ENCODE results near the gene SNX9.
"Not testable (repeated sequence)": the region's sequence is repeated elsewhere in the genome, so short reads cannot be mapped to it uniquely, and the experiment has no call there.

Gene SNX9

DNA sequence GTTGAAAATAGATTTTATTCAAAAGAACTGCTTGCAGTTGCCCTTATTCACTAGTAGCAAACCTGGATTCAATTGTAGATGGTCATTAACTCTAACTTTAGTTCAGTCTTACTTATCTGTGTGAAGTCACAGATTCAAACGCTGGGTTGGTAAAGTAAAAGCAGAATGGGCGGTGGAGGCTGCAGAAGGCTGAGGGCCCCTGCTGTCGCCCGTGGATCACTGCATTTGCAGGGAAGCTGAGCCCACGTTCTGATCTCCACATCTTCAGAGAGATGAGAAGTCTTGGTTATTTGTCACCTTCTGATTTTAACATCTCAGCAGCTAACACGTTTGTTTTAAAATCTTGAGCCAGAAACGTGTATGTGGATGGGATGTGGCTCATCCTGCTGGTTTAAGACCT is 75.1 kb downstream of the SNX9 start:
- no peaks in the 10 kb centered on the region for H3K4me1 ChIP-seq (ENCODE audit: insufficient read depth, low read length)
- no peak overlapping the region for H2AFZ ChIP-seq (ENCODE audit: low read depth, low read length)
- H3K4me3 ChIP-seq (ENCODE audit: low read length) = no peak overlapping the region
- H3K36me3 ChIP-seq (ENCODE audit: insufficient read depth, low read length) = peaks cover 27% of the 10 kb centered on the region
- H3K27me3 ChIP-seq (ENCODE audit: insufficient read depth, low read length) = no peaks in the 10 kb centered on the region
- H3K9me3 ChIP-seq (ENCODE audit: low read length) = no peaks in the 10 kb centered on the region

DNA sequence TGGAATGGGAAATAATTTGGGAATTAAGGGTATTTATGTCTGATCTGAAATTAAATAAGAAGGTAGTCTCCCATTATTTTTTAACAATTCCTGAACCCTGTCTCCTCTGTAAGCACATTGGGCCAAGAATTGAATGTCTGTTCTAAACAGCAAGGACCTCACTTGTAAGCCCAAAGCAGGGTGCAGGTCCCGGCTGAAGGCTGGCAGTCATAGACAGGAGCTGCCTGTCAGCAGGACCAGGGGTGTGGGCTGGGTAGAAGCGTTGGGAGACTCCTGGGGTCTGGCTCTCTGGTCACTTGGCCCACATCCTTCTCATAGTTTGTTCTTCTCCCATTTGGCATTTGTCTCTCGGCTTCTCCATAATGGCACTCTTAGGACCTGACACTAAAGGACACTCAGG is 75.6 kb downstream of the SNX9 start:
- H3K36me3 ChIP-seq (ENCODE audit: insufficient read depth, low read length) = peaks cover 31% of the 10 kb centered on the region

DNA sequence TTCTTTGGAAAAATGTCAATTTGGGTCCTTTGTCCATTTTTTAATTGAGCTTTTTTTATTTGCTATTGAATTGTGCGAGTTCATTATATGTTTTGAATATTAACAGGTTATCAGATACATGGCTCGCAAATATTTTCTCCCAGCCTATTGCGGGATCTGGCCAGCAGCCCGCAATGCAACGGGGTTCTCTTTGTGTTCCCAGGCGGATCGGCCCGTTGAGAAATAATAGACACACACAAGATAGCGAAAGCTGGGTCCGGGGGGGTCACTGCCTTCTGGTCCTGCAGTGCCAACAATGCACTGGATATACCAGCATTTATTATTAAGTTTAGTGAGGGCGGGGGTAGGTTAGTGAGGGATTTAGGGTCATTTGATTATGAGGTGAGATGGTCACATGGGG is 77.2 kb downstream of the SNX9 start:
- H3K9me3 ChIP-seq (ENCODE audit: low read length); H2AFZ ChIP-seq (ENCODE audit: low read depth, low read length); H3K4me3 ChIP-seq (ENCODE audit: low read length); H3K27me3 ChIP-seq (ENCODE audit: insufficient read depth, low read length); H3K4me1 ChIP-seq (ENCODE audit: insufficient read depth, low read length): not testable (repeated sequence)
- H3K36me3 ChIP-seq (ENCODE audit: insufficient read depth, low read length) = peaks cover 38% of the 10 kb centered on the region

More for the DNA sequence above, 75.6 kb downstream of the SNX9 start:
- no peak overlapping the region for H3K4me3 ChIP-seq (ENCODE audit: low read length)
- H3K27me3 ChIP-seq (ENCODE audit: insufficient read depth, low read length) = no peaks in the 10 kb centered on the region
- no peaks in the 10 kb centered on the region for H3K4me1 ChIP-seq (ENCODE audit: insufficient read depth, low read length)
- no peak overlapping the region for H2AFZ ChIP-seq (ENCODE audit: low read depth, low read length)
- no peaks in the 10 kb centered on the region for H3K9me3 ChIP-seq (ENCODE audit: low read length)

- H3K4me3 ChIP-seq (ENCODE audit: low read length); H3K4me1 ChIP-seq (ENCODE audit: insufficient read depth, low read length): not testable (repeated sequence)
- peaks cover 42% of the 10 kb centered on the region for H3K36me3 ChIP-seq (ENCODE audit: insufficient read depth, low read length)
Observed at GRCh38 chr6:157900751-157901150, 77.7 kb downstream of the SNX9 start.

DNA sequence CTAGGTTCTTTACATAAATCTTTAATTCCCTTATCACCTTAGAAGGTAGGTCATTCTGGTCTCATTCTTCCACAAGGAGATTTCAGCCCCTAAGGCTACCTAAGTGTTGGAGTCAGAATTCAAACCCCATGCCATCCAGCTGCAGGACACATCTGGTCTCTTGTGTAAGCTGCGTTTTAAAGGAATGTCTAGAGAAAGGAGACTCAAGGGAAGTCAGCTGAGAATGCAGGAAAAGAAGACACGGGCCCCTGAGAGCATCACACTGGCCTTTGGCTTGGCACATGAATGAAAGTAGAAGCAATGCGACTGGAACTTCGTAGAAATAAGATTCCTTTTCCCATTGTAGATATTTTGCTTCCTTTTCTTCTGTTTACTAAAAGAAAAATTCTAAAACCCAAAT is 82.0 kb downstream of the SNX9 start:
- H3K9me3 ChIP-seq (ENCODE audit: low read length) = peaks cover 12% of the 10 kb centered on the region
- H3K4me3 ChIP-seq (ENCODE audit: low read length) = no peak overlapping the region
- H3K27me3 ChIP-seq (ENCODE audit: insufficient read depth, low read length) = no peaks in the 10 kb centered on the region
- no peak overlapping the region for H2AFZ ChIP-seq (ENCODE audit: low read depth, low read length)
- no peaks in the 10 kb centered on the region for H3K4me1 ChIP-seq (ENCODE audit: insufficient read depth, low read length)
- peaks cover 54% of the 10 kb centered on the region for H3K36me3 ChIP-seq (ENCODE audit: insufficient read depth, low read length)

More at GRCh38 chr6:157900751-157901150, 77.7 kb downstream of the SNX9 start:
- H3K9me3 ChIP-seq (ENCODE audit: low read length); H2AFZ ChIP-seq (ENCODE audit: low read depth, low read length); H3K27me3 ChIP-seq (ENCODE audit: insufficient read depth, low read length): not testable (repeated sequence)

DNA sequence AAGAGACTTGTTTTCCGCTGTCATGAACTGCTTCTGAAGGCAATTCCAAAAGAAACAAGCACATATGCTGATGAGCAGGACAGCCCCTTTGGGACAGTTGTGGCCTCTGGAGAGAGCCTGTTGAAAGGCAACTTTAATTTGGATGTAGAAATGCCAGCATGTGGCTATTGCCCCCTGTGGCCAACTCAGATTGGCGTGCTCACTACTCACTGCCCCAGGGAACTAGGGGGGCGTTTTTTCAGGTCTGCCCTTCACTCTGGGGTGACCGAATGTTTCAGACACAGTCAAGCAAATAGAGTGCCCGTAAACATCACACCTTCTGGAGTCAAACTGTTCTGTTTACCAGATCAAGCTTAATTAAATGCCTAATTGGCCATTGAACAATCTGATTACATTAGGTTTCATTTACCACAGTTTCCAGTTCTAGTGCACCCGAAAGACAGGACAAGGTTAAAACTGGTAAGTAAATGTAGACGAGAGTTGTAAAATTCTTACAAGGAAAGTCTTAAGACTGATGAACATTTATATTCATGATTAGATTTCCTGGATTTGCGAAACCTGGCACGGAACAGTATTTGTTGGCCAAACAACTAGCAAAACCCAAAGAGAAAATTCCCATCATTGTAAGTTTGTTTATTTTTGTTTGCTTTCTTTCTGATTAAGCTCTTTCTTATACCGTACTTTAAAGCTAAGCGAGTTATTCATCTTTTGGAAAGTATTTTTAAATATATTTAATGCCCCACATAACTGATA is 82.7 kb downstream of the SNX9 start:
- Histone ChIP-seq H2AFZ (ENCODE audit: low read depth, low read length) (no peak overlapping the region), H3K4me3 (ENCODE audit: low read length) (no peak overlapping the region), H3K9me3 (ENCODE audit: low read length) (peaks cover 16% of the 10 kb centered on the region), H3K36me3 (ENCODE audit: insufficient read depth, low read length) (peaks cover 59% of the 10 kb centered on the region), H3K27me3 (ENCODE audit: insufficient read depth, low read length) (no peaks in the 10 kb centered on the region), H3K4me1 (ENCODE audit: insufficient read depth, low read length) (no peaks in the 10 kb centered on the region)

- peaks cover 64% of the 10 kb centered on the region for H3K36me3 ChIP-seq (ENCODE audit: insufficient read depth, low read length)
- H3K9me3 ChIP-seq (ENCODE audit: low read length) = peaks cover 16% of the 10 kb centered on the region
- H3K4me3 ChIP-seq (ENCODE audit: low read length) = no peak overlapping the region
- no peak overlapping the region for H2AFZ ChIP-seq (ENCODE audit: low read depth, low read length)
- H3K27me3 ChIP-seq (ENCODE audit: insufficient read depth, low read length) = no peaks in the 10 kb centered on the region
- H3K4me1 ChIP-seq (ENCODE audit: insufficient read depth, low read length) = no peaks in the 10 kb centered on the region
Observed at GRCh38 chr6:157906537-157907061, 83.6 kb downstream of the SNX9 start.

DNA sequence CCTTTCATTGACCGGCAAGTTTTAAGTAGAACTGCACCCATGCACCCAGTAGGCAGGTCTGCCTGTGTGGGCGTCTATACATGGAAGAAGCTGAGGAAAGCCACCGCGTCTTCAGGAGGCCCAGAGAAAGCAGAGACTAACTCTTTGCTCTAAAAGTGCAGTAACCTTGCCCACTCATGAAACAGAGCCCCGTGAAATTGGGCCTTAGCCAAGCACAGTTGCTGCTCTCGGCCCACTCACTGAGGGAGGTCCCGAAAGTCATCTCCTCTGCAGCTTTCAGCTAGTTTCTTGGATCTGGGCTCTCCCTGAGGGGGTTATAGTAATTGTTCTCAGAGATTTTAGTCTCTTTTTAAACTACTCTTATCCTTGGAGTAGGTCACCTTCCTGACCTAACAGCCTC is 84.6 kb downstream of the SNX9 start:
- no peaks in the 10 kb centered on the region for H3K4me1 ChIP-seq (ENCODE audit: insufficient read depth, low read length)
- no peak overlapping the region for H3K4me3 ChIP-seq (ENCODE audit: low read length)
- H3K9me3 ChIP-seq (ENCODE audit: low read length) = peaks cover 16% of the 10 kb centered on the region
- H2AFZ ChIP-seq (ENCODE audit: low read depth, low read length) = no peak overlapping the region
- H3K27me3 ChIP-seq (ENCODE audit: insufficient read depth, low read length) = no peaks in the 10 kb centered on the region
- H3K36me3 ChIP-seq (ENCODE audit: insufficient read depth, low read length) = peaks cover 57% of the 10 kb centered on the region

DNA sequence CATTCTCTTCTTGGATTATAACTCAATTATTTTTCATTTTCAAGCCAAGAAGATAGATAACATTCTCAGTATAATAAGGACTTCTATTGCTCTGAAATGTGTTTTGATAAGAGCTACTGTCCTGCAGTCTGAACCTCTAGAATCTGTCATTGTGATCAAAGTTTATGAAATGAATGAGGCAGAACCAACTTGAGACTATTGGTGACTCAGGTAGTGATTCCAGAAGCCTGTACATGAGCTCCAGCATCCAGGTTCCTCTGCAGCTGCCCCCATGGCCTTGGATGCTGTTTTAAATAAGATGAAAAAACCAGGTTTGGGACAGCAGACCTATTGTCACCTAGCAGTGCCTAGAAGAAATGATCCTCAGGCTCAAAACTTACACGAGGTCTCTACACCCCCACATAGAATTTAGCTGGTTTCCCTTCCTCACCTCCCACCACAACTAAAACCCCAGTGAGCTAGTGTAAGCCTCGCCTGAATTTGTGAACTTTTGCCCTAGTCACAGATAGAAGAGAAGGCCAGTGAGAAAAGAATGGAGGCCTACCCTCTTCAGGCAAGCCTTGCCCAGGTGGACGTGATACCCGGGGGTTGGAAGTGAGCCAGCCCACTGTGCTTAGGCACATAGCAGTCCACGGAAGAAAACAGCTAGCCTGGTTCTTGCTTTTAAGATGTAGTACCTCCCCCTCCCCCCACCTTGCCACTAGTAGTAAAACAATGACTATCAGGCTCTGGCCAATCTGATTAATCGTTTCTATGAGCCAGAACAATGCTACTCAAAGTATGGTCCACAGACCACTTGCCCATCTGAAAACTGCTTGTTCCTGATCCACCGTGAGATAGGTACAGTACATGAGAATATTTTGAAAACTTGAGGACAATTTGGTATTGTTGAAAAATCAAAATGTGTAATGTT is 85.6 kb downstream of the SNX9 start:
- H2AFZ ChIP-seq (ENCODE audit: low read depth, low read length) = no peak overlapping the region
- no peaks in the 10 kb centered on the region for H3K4me1 ChIP-seq (ENCODE audit: insufficient read depth, low read length)
- H3K9me3 ChIP-seq (ENCODE audit: low read length) = peaks cover 21% of the 10 kb centered on the region
- H3K36me3 ChIP-seq (ENCODE audit: insufficient read depth, low read length) = peaks cover 51% of the 10 kb centered on the region
- H3K4me3 ChIP-seq (ENCODE audit: low read length) = no peak overlapping the region
- H3K27me3 ChIP-seq (ENCODE audit: insufficient read depth, low read length) = no peaks in the 10 kb centered on the region

GRCh38 chr6:157909282-157909664 is 86.2 kb downstream of the SNX9 start:
- Histone ChIP-seq H2AFZ (ENCODE audit: low read depth, low read length) (no peak overlapping the region), H3K9me3 (ENCODE audit: low read length) (peaks cover 23% of the 10 kb centered on the region), H3K4me3 (ENCODE audit: low read length) (no peak overlapping the region), H3K36me3 (ENCODE audit: insufficient read depth, low read length) (peaks cover 51% of the 10 kb centered on the region), H3K27me3 (ENCODE audit: insufficient read depth, low read length) (no peaks in the 10 kb centered on the region), H3K4me1 (ENCODE audit: insufficient read depth, low read length) (no peaks in the 10 kb centered on the region)

- H3K9me3 ChIP-seq (ENCODE audit: low read length) = peaks cover 27% of the 10 kb centered on the region
- no peaks in the 10 kb centered on the region for H3K27me3 ChIP-seq (ENCODE audit: insufficient read depth, low read length)
- H3K4me3 ChIP-seq (ENCODE audit: low read length) = no peak overlapping the region
- no peaks in the 10 kb centered on the region for H3K4me1 ChIP-seq (ENCODE audit: insufficient read depth, low read length)
- H2AFZ ChIP-seq (ENCODE audit: low read depth, low read length) = no peak overlapping the region
- H3K36me3 ChIP-seq (ENCODE audit: insufficient read depth, low read length) = peaks cover 43% of the 10 kb centered on the region
Observed at GRCh38 chr6:157911278-157911677, 88.2 kb downstream of the SNX9 start.

DNA sequence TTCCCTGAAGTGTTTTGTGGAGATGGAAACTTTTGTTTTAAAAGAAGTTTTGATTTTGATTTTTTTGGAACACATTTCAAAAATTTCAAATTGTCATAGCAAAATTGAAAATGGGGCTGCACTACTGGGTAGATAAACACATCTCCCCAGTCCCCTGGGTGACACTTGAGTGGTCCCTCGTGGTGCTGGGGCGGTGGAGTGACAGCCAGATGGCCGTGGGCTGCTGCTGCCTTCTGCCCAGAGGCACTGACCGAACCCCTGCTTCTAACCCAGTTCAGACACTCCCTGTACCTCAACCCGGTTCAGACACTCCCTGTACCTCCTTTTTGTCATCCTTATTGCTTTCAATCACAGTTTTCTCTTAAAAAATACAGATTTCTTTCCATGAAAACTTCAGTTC is 88.7 kb downstream of the SNX9 start:
- H2AFZ ChIP-seq (ENCODE audit: low read depth, low read length) = no peak overlapping the region
- peaks cover 27% of the 10 kb centered on the region for H3K9me3 ChIP-seq (ENCODE audit: low read length)
- H3K36me3 ChIP-seq (ENCODE audit: insufficient read depth, low read length) = peaks cover 43% of the 10 kb centered on the region
- H3K27me3 ChIP-seq (ENCODE audit: insufficient read depth, low read length) = no peaks in the 10 kb centered on the region
- H3K4me1 ChIP-seq (ENCODE audit: insufficient read depth, low read length) = no peaks in the 10 kb centered on the region
- H3K4me3 ChIP-seq (ENCODE audit: low read length) = no peak overlapping the region

DNA sequence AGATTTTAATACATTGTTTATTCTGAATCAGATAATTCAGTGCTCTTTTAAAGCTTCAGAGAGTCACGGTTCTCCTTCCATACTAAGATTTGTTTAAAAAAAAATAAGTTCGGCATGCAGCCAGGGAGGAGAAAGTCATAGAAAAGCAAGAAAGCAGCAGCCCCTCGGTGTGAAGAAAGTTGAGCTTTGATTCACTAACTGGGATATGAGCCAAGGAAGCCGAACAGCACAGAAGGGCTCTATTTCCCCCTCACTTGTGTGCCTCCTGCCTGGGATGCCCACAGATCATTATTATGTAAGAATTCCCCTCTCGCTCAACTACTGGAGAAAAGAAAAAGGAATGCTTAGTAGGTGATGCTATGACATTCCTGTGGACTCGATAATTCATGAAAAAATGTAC is 89.3 kb downstream of the SNX9 start:
- H3K36me3 ChIP-seq (ENCODE audit: insufficient read depth, low read length) = peaks cover 42% of the 10 kb centered on the region
- no peak overlapping the region for H3K4me3 ChIP-seq (ENCODE audit: low read length)
- no peaks in the 10 kb centered on the region for H3K4me1 ChIP-seq (ENCODE audit: insufficient read depth, low read length)
- no peak overlapping the region for H2AFZ ChIP-seq (ENCODE audit: low read depth, low read length)
- H3K9me3 ChIP-seq (ENCODE audit: low read length) = peaks cover 27% of the 10 kb centered on the region
- no peaks in the 10 kb centered on the region for H3K27me3 ChIP-seq (ENCODE audit: insufficient read depth, low read length)
